Adrenal gland (tissue), 12 donors: ENCODE measurements around the gene SLC9A5. TPM values are rescaled to one million over a fixed set of nuclear protein-coding genes. Genes with fewer than 3 reads are reported as not detected.

ENCODE experiments used
- DNase-seq, 7 donors: peaks; one replicate each; pipeline ENCODE4 v3.0.0-alpha.2; 2019 to 2020
- H3K27ac ChIP-seq, 5 donors: fragments of 200-600 bp; sonication (generic) in 4 of 5; 1 replicate in 3 of 5; 2 replicates in 2 of 5; pipeline versions ENCODE4 v1.5.1 to v1.8.0; 2016 to 2020; ENCODE audit warnings: mild to moderate bottlenecking in 1 of 5
- H3K27me3 ChIP-seq: fragments of 200-600 bp; 2 replicates; pipeline ENCODE4 v1.8.0; 2021
- H3K36me3 ChIP-seq, 2 donors: fragments of 200-600 bp; replicated peaks in 1 of 2; 1 replicate in 1 of 2; 2 replicates in 1 of 2; pipeline versions ENCODE4 v1.5.1 to v1.8.0; 2018 to 2022
- H3K4me1 ChIP-seq, 2 donors: fragments of 200-600 bp; replicated peaks in 1 of 2; 1 replicate in 1 of 2; 2 replicates in 1 of 2; pipeline versions ENCODE4 v1.5.1 to v1.8.0; 2018 to 2021
- H3K4me3 ChIP-seq, 4 donors: fragments of 200-600 bp; sonication (generic) in 3 of 4; one replicate each; pipeline ENCODE4 v1.5.1; 2016 to 2018
- H3K9me3 ChIP-seq, 3 donors: fragments of 200-600 bp; sonication (generic) in 1 of 3; replicated peaks in 1 of 3; 1 replicate in 2 of 3; 2 replicates in 1 of 3; pipeline versions ENCODE4 v1.5.1 to v1.8.0; 2016 to 2021
- POLR2A ChIP-seq, 2 donors: fragments of 450-650 bp; IDR thresholded peaks; one replicate each; pipeline ENCODE4 v1.6.1; 2017; ENCODE audit warnings: antibody characterized with exemption in 2 of 2, mild to moderate bottlenecking in 2 of 2, moderate library complexity in 1 of 2
- WGBS, 4 donors: extraction: QIAGEN DNeasy Blood & Tissue Kit in 2 of 4; methylation state at CpG; one replicate each; pipeline versions ENCODE4 v1.1.5 to v1.1.7; 2013 to 2017; 5-methylcytosine and 5-hydroxymethylcytosine counted together
- intact Hi-C, 2 donors: fragments of 100-400 bp; cut with DNase I; formaldehyde crosslinking; loops; one replicate each; pipeline versions ENCODE4 v1.14.1 to v1.15.0; 2022 to 2023
- polyA plus RNA-seq, 3 donors: library from polyadenylated mRNA; stranded (reverse); fragments of 200-250 nt in 2 of 3; fragments of 350-450 nt in 1 of 3; fragmentation: Illumina TruSeq in 1 of 3; extraction: RNeasy Lipid Tissue Mini Kit (QIAGEN cat#74804) in 1 of 3; gene quantifications; one replicate each; pipeline ENCODE4 v1.2.3, GENCODE V29; 2013 to 2014
- total RNA-seq, 9 donors: library from RNA; depleted of rRNA in 4 of 9; stranded (reverse); fragments of >200 nt in 4 of 9; fragments of 120-200 nt in 1 of 9; fragmentation: NEBNext Ultra II Directional in 1 of 9; extraction: Animal tissue kit (Norgen Biotek cat#: 25700) in 1 of 9; gene quantifications; one replicate each; pipeline versions ENCODE4 v1.1.0 to v1.2.4, GENCODE V29; 2013 to 2023
- TF ChIP-seq, protein P1 (sequence below), 6 experiments: fragments of 450-650 bp in 4 of 6; fragments of 200-600 bp in 2 of 6; sonication (generic) in 1 of 6; IDR thresholded peaks; 1 replicate in 5 of 6; 2 replicates in 1 of 6; pipeline versions ENCODE4 v1.5.1 to v1.8.0; 2016 to 2021; ENCODE audit warnings: antibody characterized with exemption in 6 of 6, mild to moderate bottlenecking in 2 of 6, moderate library complexity in 1 of 6
- donor health status: healthy with polysubstance abuse.
- donor health status: Bipolar disorder and iron deficiency.
- donor health status: DM: yes; HTN: yes; CAD: no.
- donor health status: DM: no; HTN: no; CAD: no.
- donor health status: DM: no; HTN: no; CAD: no.
- donor health status: DM: yes; HTN: yes; CAD: no.

SLC9A5 gene
- total and polyA plus RNA-seq, 12 donors: 0.09 to 2.8 (median 0.83) TPM; not detected in 1

DNA sequence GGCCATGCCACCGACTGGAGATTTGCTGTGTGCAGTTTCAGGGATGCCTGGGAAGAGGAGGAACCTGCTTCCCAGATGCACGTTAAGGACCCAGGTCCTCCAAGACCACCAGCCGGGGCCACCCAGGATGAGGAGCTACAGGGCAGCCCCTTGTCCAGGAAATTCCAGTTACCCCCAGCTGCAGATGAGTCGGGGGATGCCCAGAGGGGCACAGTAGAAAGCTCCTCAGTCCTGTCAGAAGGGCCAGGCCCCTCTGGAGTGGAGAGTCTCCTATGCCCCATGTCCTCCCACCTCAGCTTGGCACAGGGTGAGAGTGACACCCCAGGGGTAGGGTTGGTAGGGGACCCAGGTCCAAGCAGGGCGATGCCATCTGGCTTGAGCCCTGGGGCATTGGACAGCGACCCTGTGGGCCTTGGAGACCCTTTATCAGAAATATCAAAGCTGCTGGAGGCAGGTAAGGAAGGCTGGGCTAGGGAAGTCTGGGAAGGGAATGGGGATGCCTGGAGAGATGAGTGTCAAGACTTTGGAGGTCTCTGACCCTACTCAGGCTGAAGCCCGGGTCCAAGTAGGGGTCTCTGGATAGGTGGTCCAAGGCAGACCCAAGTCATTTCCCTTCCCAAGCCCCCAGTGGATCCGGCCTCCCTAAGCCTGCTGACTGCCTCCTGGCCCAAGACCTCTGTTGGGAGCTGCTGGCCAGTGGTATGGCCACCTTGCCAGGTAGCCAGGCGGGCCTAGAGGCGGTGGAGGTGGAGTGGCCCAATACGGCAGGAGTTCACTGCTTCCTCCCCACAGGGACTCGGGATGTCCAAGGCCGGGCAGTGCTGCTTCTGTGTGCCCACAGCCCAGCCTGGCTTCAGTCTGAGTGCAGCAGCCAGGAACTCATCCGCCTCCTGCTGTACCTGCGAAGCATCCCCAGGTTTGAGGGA is 31.6 kb downstream of the SLC9A5 start:
- Histone ChIP-seq H3K4me1 (peaks cover 16 to 30% of the 10 kb centered on the region in 2 donors), H3K4me3 (no peak overlapping the region), H3K36me3 (no peaks in the 10 kb centered on the region), H3K27me3 (no peaks in the 10 kb centered on the region), H3K9me3 (no peaks in the 10 kb centered on the region), H3K27ac (no peak overlapping the region)
- WGBS, 4 donors: 92 to 95% (median 95%) methylated on average over 4 to 15 of the region's 15 CpGs
- no peak for TF ChIP-seq POLR2A (IDR thresholded peaks at IDR 0.05)
- TF ChIP-seq, protein P1, sequence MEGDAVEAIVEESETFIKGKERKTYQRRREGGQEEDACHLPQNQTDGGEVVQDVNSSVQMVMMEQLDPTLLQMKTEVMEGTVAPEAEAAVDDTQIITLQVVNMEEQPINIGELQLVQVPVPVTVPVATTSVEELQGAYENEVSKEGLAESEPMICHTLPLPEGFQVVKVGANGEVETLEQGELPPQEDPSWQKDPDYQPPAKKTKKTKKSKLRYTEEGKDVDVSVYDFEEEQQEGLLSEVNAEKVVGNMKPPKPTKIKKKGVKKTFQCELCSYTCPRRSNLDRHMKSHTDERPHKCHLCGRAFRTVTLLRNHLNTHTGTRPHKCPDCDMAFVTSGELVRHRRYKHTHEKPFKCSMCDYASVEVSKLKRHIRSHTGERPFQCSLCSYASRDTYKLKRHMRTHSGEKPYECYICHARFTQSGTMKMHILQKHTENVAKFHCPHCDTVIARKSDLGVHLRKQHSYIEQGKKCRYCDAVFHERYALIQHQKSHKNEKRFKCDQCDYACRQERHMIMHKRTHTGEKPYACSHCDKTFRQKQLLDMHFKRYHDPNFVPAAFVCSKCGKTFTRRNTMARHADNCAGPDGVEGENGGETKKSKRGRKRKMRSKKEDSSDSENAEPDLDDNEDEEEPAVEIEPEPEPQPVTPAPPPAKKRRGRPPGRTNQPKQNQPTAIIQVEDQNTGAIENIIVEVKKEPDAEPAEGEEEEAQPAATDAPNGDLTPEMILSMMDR (IDR thresholded peaks at IDR 0.05): no peak
- intact Hi-C loops: no loop called here
- DNase-seq: no peak

DNA sequence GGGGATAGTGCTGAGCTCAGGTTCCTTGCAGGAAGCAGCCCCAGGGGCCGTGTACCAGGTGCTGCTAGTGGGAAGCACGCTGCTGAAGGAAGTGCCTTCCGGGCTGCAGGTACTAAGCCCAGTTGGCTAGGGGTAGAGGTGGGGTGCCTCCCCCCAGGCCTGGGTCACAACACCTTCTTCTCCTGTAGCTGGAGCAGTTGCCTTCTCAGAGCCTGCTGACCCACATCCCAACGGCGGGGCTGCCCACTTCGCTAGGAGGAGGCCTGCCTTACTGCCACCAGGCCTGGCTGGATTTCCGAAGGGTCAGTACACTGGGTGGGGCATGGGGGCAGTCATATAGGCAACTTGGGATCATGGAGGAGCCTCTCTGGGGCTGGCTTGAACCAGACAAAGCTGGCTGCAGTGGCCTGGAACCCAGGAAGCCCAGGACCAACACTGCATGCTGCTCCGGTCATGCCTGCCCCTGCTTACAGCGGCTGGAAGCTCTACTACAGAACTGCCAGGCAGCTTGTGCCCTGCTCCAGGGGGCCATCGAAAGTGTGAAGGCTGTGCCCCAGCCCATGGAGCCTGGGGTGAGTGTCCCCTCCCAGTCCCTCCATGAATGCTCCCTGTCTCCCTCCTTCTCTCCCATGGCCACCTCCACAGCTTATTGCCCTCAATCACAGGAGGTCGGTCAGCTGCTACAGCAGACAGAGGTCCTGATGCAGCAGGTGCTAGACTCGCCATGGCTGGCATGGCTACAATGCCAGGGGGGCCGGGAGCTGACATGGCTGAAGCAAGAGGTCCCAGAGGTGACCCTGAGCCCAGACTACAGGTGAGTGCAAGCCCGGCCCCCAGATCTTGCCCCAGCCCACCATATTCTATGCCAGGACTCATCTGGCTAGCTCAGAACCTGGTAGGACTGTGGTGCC is 33.0 kb downstream of the SLC9A5 start:
- WGBS, 4 donors: 93 to 100% (median 96%) methylated on average over 3 to 14 of the region's 14 CpGs
- intact Hi-C loops: no loop called here
- H3K4me1 ChIP-seq: peaks cover 16 to 28% of the 10 kb centered on the region in 2 donors
- H3K36me3 ChIP-seq: no peaks in the 10 kb centered on the region
- H3K9me3 ChIP-seq: no peaks in the 10 kb centered on the region
- no peak for TF ChIP-seq POLR2A (IDR thresholded peaks at IDR 0.05)
- TF ChIP-seq, protein P1 (IDR thresholded peaks at IDR 0.05): no peak
- no peaks in the 10 kb centered on the region for H3K27me3 ChIP-seq
- H3K27ac ChIP-seq: no peak overlapping the region
- no peak for DNase-seq
- no peak overlapping the region for H3K4me3 ChIP-seq

DNA sequence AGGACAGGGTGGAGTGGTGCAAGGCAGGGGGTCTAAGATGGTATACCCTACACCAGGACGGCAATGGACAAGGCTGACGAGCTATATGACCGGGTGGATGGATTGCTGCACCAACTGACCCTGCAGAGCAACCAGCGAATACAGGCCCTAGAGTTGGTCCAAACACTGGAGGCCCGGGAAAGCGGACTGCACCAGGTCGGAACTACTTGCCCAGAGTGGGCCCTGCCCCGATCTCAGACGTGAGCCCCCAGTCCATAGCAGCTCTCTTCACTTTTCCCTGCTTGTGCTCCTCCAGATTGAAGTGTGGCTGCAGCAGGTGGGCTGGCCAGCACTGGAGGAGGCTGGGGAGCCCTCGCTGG is 33.6 kb downstream of the SLC9A5 start:
- 96 to 99% (median 98%) methylated on average over 8 to 10 of the region's 10 CpGs for WGBS, 4 donors
- Histone ChIP-seq H3K36me3 (no peaks in the 10 kb centered on the region), H3K27me3 (no peaks in the 10 kb centered on the region), H3K27ac (no peak overlapping the region), H3K4me3 (no peak overlapping the region), H3K9me3 (no peaks in the 10 kb centered on the region), H3K4me1 (peaks cover 15 to 22% of the 10 kb centered on the region in 2 donors)
- intact Hi-C loops: no loop called here
- no peak for TF ChIP-seq POLR2A (IDR thresholded peaks at IDR 0.05)
- TF ChIP-seq, protein P1 (IDR thresholded peaks at IDR 0.05): no peak
- DNase-seq: no peak
